IMR-90 (cell line): ENCODE measurements around the gene PSPN. TPM values are rescaled to one million over a fixed set of nuclear protein-coding genes. Genes with fewer than 3 reads are reported as not detected.

Experiments used
- ATAC-seq: fragments of 200-7000 bp; cut with Tn5 transposase; 2 replicates; pipeline ENCODE4 v1.9.1; 2020; ENCODE audit warnings: low read depth, mild to moderate bottlenecking, moderate library complexity
- BruUV-seq: library from RNA; stranded (reverse); fragments of 400-500 nt; replicated peaks from 2 replicates; lab custom pipeline; 2021; lab: Mats Ljungman, UMichigan
- CTCF ChIA-PET: fragments of 300-600 bp; formaldehyde crosslinking; extraction: SDS; loops from one replicate; lab custom pipeline; 2021; ENCODE audit warnings: antibody characterized with exemption; lab: Yijun Ruan, JAX
- POLR2A ChIA-PET: fragments of 300-600 bp; sonication (Branson Sonifier 250); formaldehyde crosslinking; loops from one replicate; lab custom pipeline; 2022; ENCODE audit warnings: antibody characterized with exemption; ENCODE audit not compliant: unreplicated experiment; lab: Charles Lee
- DNase-seq: peaks from one replicate; pipeline ENCODE4 v3.0.0; 2013
- H2AFZ ChIP-seq: replicated peaks from 2 replicates; pipeline ENCODE3; 2013; ENCODE audit warnings: low read length, mild to moderate bottlenecking; ENCODE audit not compliant: poor library complexity
- H2AK5ac ChIP-seq: 2 replicates; pipeline ENCODE4 v1.6.1; 2013; ENCODE audit warnings: low read depth, low read length, inconsistent platforms
- H2AK9ac ChIP-seq: replicated peaks from 2 replicates; pipeline ENCODE3; 2013; ENCODE audit warnings: mild to moderate bottlenecking, low read depth, low read length, moderate library complexity; ENCODE audit not compliant: poor library complexity
- H2BK120ac ChIP-seq: 2 replicates; pipeline ENCODE4 v1.6.1; 2013; ENCODE audit warnings: low read depth, low read length, inconsistent platforms
- H2BK15ac ChIP-seq: 3 replicates; pipeline ENCODE4 v1.6.1; 2013; ENCODE audit warnings: low read depth, low read length, inconsistent platforms
- H2BK20ac ChIP-seq: 2 replicates; pipeline ENCODE4 v1.6.1; 2013; ENCODE audit warnings: low read depth, mild to moderate bottlenecking, inconsistent platforms, low read length, moderate library complexity
- H2BK5ac ChIP-seq: 2 replicates; pipeline ENCODE4 v1.6.1; 2013; ENCODE audit warnings: mild to moderate bottlenecking, low read depth, low read length, inconsistent platforms; ENCODE audit not compliant: poor library complexity, severe bottlenecking
- H3K14ac ChIP-seq: replicated peaks from 2 replicates; pipeline ENCODE4 v1.6.1; 2013; ENCODE audit warnings: low read depth, low read length, inconsistent platforms
- H3K18ac ChIP-seq: 2 replicates; pipeline ENCODE4 v1.6.1; 2013; ENCODE audit warnings: low read depth, low read length, control low read depth
- H3K23ac ChIP-seq: 2 replicates; pipeline ENCODE4 v1.6.1; 2013; ENCODE audit warnings: low read depth, low read length, inconsistent platforms
- H3K27ac ChIP-seq: 2 replicates; pipeline ENCODE4 v1.5.1; 2013; ENCODE audit warnings: mild to moderate bottlenecking, control low read depth, low read length; ENCODE audit not compliant: insufficient read depth
- H3K27me3 ChIP-seq: 2 replicates; pipeline ENCODE4 v1.6.1; 2013; ENCODE audit warnings: low read length; ENCODE audit not compliant: control insufficient read depth, insufficient read depth
- H3K36me3 ChIP-seq: 2 replicates; pipeline ENCODE4 v1.6.1; 2013; ENCODE audit warnings: low read length, mixed read lengths; ENCODE audit not compliant: control insufficient read depth, insufficient read depth
- H3K4ac ChIP-seq: 2 replicates; pipeline ENCODE4 v1.6.1; 2013; ENCODE audit warnings: low read depth, low read length, inconsistent platforms
- H3K4me1 ChIP-seq: 2 replicates; pipeline ENCODE4 v1.6.1; 2013; ENCODE audit warnings: low read length, mixed read lengths; ENCODE audit not compliant: control insufficient read depth, insufficient read depth
- H3K4me2 ChIP-seq: 2 replicates; pipeline ENCODE4 v1.6.1; 2013; ENCODE audit warnings: low read depth, mild to moderate bottlenecking, control low read depth, low read length, moderate library complexity
- H3K4me3 ChIP-seq: 2 replicates; pipeline ENCODE4 v1.5.1; 2013; ENCODE audit warnings: low read depth, mild to moderate bottlenecking, control low read depth, low read length, moderate library complexity; ENCODE audit not compliant: insufficient read depth
- H3K56ac ChIP-seq: 2 replicates; pipeline ENCODE4 v1.6.1; 2013; ENCODE audit warnings: low read length, inconsistent platforms; ENCODE audit not compliant: insufficient read depth; ENCODE audit errors: extremely low read depth
- H3K79me1 ChIP-seq, 2 experiments: 2 replicates each; pipeline ENCODE4 v1.6.1; 2013; ENCODE audit warnings: low read length in 2 of 2, inconsistent platforms in 1 of 2, low read depth in 1 of 2
- H3K9ac ChIP-seq: 2 replicates; pipeline ENCODE4 v1.6.1; 2013; ENCODE audit warnings: low read depth, low read length, control low read depth
- H3K9me1 ChIP-seq: 2 replicates; pipeline ENCODE4 v1.6.1; 2013; ENCODE audit warnings: low read length, inconsistent platforms; ENCODE audit not compliant: insufficient read depth
- H3K9me3 ChIP-seq: 2 replicates; pipeline ENCODE4 v1.6.1; 2013; ENCODE audit warnings: low read length; ENCODE audit not compliant: control insufficient read depth, insufficient read depth
- H4K20me1 ChIP-seq: 2 replicates; pipeline ENCODE4 v1.6.1; 2013; ENCODE audit warnings: low read length, inconsistent platforms; ENCODE audit not compliant: insufficient read depth
- H4K5ac ChIP-seq: 2 replicates; pipeline ENCODE4 v1.6.1; 2013; ENCODE audit warnings: mild to moderate bottlenecking, low read depth, low read length, control low read depth
- H4K8ac ChIP-seq, 2 experiments: 2 replicates each; pipeline ENCODE4 v1.6.1; 2013; ENCODE audit warnings: low read depth in 2 of 2, low read length in 2 of 2, control low read depth in 1 of 2, inconsistent platforms in 1 of 2
- H4K91ac ChIP-seq: 2 replicates; pipeline ENCODE4 v1.6.1; 2013; ENCODE audit warnings: low read depth, low read length, inconsistent platforms; ENCODE audit not compliant: insufficient read depth
- BHLHE40 ChIP-seq: fragments of 150-350 bp; IDR thresholded peaks from 2 replicates; pipeline ENCODE4 v1.6.1; 2016; ENCODE audit warnings: mild to moderate bottlenecking, low read depth, low read length
- CEBPB ChIP-seq: IDR thresholded peaks from 2 replicates; pipeline ENCODE4 v1.6.1; 2012; ENCODE audit warnings: low read depth, low read length, improper control_type of control experiment
- CHD1 ChIP-seq: IDR thresholded peaks from 2 replicates; pipeline ENCODE4 v1.6.1; 2012; ENCODE audit warnings: low read depth, low read length, improper control_type of control experiment
- ELK1 ChIP-seq: fragments of 150-350 bp; IDR thresholded peaks from 2 replicates; pipeline ENCODE4 v1.6.1; 2016; ENCODE audit warnings: low read depth, mild to moderate bottlenecking, low read length, moderate library complexity, borderline replicate concordance
- FOS ChIP-seq: fragments of 150-350 bp; IDR thresholded peaks from 2 replicates; pipeline ENCODE4 v1.6.1; 2016; ENCODE audit warnings: low read depth, low read length
- MAFK ChIP-seq: IDR thresholded peaks from 2 replicates; pipeline ENCODE4 v1.6.1; 2012; ENCODE audit warnings: low read depth, low read length, improper control_type of control experiment
- MAZ ChIP-seq: IDR thresholded peaks from 2 replicates; pipeline ENCODE4 v1.6.1; 2012; ENCODE audit warnings: low read depth, mild to moderate bottlenecking, low read length, improper control_type of control experiment, moderate library complexity, borderline replicate concordance
- MXI1 ChIP-seq: IDR thresholded peaks from 2 replicates; pipeline ENCODE4 v1.6.1; 2012; ENCODE audit warnings: low read depth, mild to moderate bottlenecking, low read length, moderate library complexity, borderline replicate concordance
- NFE2L2 ChIP-seq: fragments of 150-350 bp; IDR thresholded peaks from 2 replicates; pipeline ENCODE4 v1.6.1; 2016; ENCODE audit warnings: low read depth, mild to moderate bottlenecking, low read length
- POLR2A ChIP-seq: IDR thresholded peaks from 2 replicates; pipeline ENCODE4 v1.6.1; 2012; ENCODE audit warnings: mild to moderate bottlenecking, low read depth, low read length
- RAD21 ChIP-seq: IDR thresholded peaks from 2 replicates; pipeline ENCODE4 v1.6.1; 2012; ENCODE audit warnings: low read length, improper control_type of control experiment
- RCOR1 ChIP-seq: IDR thresholded peaks from 2 replicates; pipeline ENCODE4 v1.6.1; 2012; ENCODE audit warnings: mild to moderate bottlenecking, low read length, improper control_type of control experiment; ENCODE audit not compliant: insufficient replicate concordance
- RFX5 ChIP-seq: IDR thresholded peaks from 2 replicates; pipeline ENCODE4 v1.8.0; 2012; ENCODE audit warnings: low read depth, mild to moderate bottlenecking, low read length, moderate library complexity
- SMC3 ChIP-seq: fragments of 150-350 bp; IDR thresholded peaks from 2 replicates; pipeline ENCODE4 v1.6.1; 2016; ENCODE audit warnings: low read depth, mild to moderate bottlenecking, antibody characterized with exemption, low read length, moderate library complexity
- WGBS, 2 experiments: methylation state at CpG; one replicate each; pipeline versions ENCODE4 v1.1.5 to v1.1.7; 2013; ENCODE audit warnings: missing lambda C conversion rate in 2 of 2; ENCODE audit not compliant: insufficient read length in 1 of 2; ENCODE audit errors: extremely low coverage in 2 of 2; 5-methylcytosine and 5-hydroxymethylcytosine counted together
- dilution Hi-C: fragments of 300-500 bp; cut with HindIII; formaldehyde crosslinking; loops from one replicate; pipeline ENCODE4 v1.14.3; 2018; ENCODE audit warnings: low sequenced_read_pairs; ENCODE audit not compliant: unreplicated experiment
- in situ Hi-C: fragments of 300-500 bp; cut with MboI; formaldehyde crosslinking; loops from 3 replicates; pipeline ENCODE4 v1.14.3; 2019; ENCODE audit warnings: low sequenced_read_pairs, inconsistent platforms, mixed read lengths
- intact Hi-C: fragments of 100-400 bp; cut with micrococcal nuclease; formaldehyde crosslinking; loops from 2 replicates; pipeline ENCODE4 v1.10.0; 2022
- polyA plus RNA-seq, 3 experiments: library from polyadenylated mRNA; depleted of rRNA; stranded (reverse); fragments of >200 nt; gene quantifications; 2 replicates each; pipeline ENCODE4 v1.2.3, GENCODE V29; 2012; ENCODE audit warnings: low replicate concordance in 1 of 3
- total RNA-seq: library from RNA; depleted of rRNA; stranded (reverse); fragments of >200 nt; gene quantifications from 2 replicates; pipeline ENCODE4 v1.2.3, GENCODE V29; 2012
- TF ChIP-seq, protein P1 (sequence below): fragments of 150-350 bp; IDR thresholded peaks from 2 replicates; pipeline ENCODE4 v1.6.1; 2017; ENCODE audit warnings: mild to moderate bottlenecking, antibody characterized with exemption, low read length, low read depth
- TF ChIP-seq, protein P2 (sequence below): conservative IDR thresholded peaks from 2 replicates; pipeline ENCODE4 v1.5.1; 2012; ENCODE audit warnings: mild to moderate bottlenecking, low read depth, low read length, improper control_type of control experiment

Gene PSPN
- total and polyA plus RNA-seq, 2 of the 4 experiments (the other 2 are of a cell fraction), result 0.34 to 0.54 TPM

GRCh38 chr19:6406401-6406800 lies 30.7 kb upstream of the PSPN start:
- H2BK15ac ChIP-seq, result no peak overlapping the region
- H3K27me3 ChIP-seq, result no peaks in the 10 kb centered on the region
- no peak overlapping the region for H3K56ac ChIP-seq
- no peaks in the 10 kb centered on the region for H3K36me3 ChIP-seq
- H3K14ac ChIP-seq, result no peak overlapping the region
- H3K23ac ChIP-seq, result no peak overlapping the region
- H3K18ac ChIP-seq, result no peak overlapping the region
- H2BK20ac ChIP-seq, result no peak overlapping the region
- intact Hi-C loops, result no loop called here
- H4K5ac ChIP-seq, result no peak overlapping the region
- no peaks in the 10 kb centered on the region for H3K79me1 ChIP-seq
- WGBS, 2 experiments, result no CpG with 5 or more reads among the region's 5 CpGs
- no peak overlapping the region for H4K91ac ChIP-seq
- TF ChIP-seq CHD1, result no peak
- no peak for TF ChIP-seq SMC3
- TF ChIP-seq NFE2L2, result no peak
- no peak for TF ChIP-seq RCOR1
- TF ChIP-seq ELK1, result no peak
- TF ChIP-seq RAD21, result no peak
- TF ChIP-seq, protein P1, sequence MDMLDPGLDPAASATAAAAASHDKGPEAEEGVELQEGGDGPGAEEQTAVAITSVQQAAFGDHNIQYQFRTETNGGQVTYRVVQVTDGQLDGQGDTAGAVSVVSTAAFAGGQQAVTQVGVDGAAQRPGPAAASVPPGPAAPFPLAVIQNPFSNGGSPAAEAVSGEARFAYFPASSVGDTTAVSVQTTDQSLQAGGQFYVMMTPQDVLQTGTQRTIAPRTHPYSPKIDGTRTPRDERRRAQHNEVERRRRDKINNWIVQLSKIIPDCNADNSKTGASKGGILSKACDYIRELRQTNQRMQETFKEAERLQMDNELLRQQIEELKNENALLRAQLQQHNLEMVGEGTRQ, result no peak
- TF ChIP-seq MAZ, result no peak
- no peak for TF ChIP-seq BHLHE40
- no peak for TF ChIP-seq FOS
- no peak for TF ChIP-seq RFX5
- no peak for TF ChIP-seq POLR2A
- no peak for TF ChIP-seq MAFK
- no peak for TF ChIP-seq CEBPB
- TF ChIP-seq, protein P2, sequence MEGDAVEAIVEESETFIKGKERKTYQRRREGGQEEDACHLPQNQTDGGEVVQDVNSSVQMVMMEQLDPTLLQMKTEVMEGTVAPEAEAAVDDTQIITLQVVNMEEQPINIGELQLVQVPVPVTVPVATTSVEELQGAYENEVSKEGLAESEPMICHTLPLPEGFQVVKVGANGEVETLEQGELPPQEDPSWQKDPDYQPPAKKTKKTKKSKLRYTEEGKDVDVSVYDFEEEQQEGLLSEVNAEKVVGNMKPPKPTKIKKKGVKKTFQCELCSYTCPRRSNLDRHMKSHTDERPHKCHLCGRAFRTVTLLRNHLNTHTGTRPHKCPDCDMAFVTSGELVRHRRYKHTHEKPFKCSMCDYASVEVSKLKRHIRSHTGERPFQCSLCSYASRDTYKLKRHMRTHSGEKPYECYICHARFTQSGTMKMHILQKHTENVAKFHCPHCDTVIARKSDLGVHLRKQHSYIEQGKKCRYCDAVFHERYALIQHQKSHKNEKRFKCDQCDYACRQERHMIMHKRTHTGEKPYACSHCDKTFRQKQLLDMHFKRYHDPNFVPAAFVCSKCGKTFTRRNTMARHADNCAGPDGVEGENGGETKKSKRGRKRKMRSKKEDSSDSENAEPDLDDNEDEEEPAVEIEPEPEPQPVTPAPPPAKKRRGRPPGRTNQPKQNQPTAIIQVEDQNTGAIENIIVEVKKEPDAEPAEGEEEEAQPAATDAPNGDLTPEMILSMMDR, result no peak
- TF ChIP-seq MXI1, result no peak
- H3K4me1 ChIP-seq, result no peaks in the 10 kb centered on the region
- in situ Hi-C loops, result no loop called here
- dilution Hi-C loops, result no loop called here
- H3K9me1 ChIP-seq, result no peaks in the 10 kb centered on the region; the same call in 1 of the 2 replicates
- H2BK5ac ChIP-seq, result no peak overlapping the region
- no peak overlapping the region for H2AK5ac ChIP-seq
- no peak overlapping the region for H3K27ac ChIP-seq
- no peak overlapping the region for H2AFZ ChIP-seq
- no peak overlapping the region for H3K4me3 ChIP-seq
- no peaks in the 10 kb centered on the region for H3K9me3 ChIP-seq
- BruUV-seq, result no TSS peak
- ChIA-PET CTCF (no interaction called here), POLR2A (no interaction called here)
- no peaks in the 10 kb centered on the region for H4K20me1 ChIP-seq
- H4K8ac ChIP-seq, result no peak overlapping the region
- H2AK9ac ChIP-seq, result no peak overlapping the region
- no peak for ATAC-seq
- H3K4ac ChIP-seq, result no peak overlapping the region
- no peak overlapping the region for H3K9ac ChIP-seq
- DNase-seq, result no peak
- H3K4me2 ChIP-seq, result no peak overlapping the region
- no peak overlapping the region for H2BK120ac ChIP-seq
